Left ventricle myocardium superior (tissue), 1 donor: ENCODE results near the gene EXPH5. TPM values are rescaled to one million over a fixed set of nuclear protein-coding genes. Genes with fewer than 3 reads are reported as not detected.

Experiments used
- ATAC-seq: fragments of 200-7000 bp; cut with Tn5 transposase; one replicate; pipeline ENCODE4 v1.9.1; 2020; ENCODE audit warnings: mild to moderate bottlenecking, moderate library complexity
- DNase-seq: peaks from one replicate; pipeline ENCODE4 v3.0.0-alpha.2; 2020
- intact Hi-C: fragments of 100-400 bp; cut with micrococcal nuclease; formaldehyde crosslinking; loops from one replicate; pipeline ENCODE4 v1.11.0; 2022
- total RNA-seq: library from RNA; stranded (reverse); fragmentation: NEBNext Ultra II Directional; extraction: Animal tissue kit (Norgen Biotek cat#: 25700); gene quantifications from one replicate; pipeline ENCODE4 v1.2.1, GENCODE V29; 2021
- donor health status: DM: no; HTN: yes; CAD: no; lungs with severe emphysema.

EXPH5 gene
- total RNA-seq, 1 donor from 2014 or later, result 2.4 TPM

DNA sequence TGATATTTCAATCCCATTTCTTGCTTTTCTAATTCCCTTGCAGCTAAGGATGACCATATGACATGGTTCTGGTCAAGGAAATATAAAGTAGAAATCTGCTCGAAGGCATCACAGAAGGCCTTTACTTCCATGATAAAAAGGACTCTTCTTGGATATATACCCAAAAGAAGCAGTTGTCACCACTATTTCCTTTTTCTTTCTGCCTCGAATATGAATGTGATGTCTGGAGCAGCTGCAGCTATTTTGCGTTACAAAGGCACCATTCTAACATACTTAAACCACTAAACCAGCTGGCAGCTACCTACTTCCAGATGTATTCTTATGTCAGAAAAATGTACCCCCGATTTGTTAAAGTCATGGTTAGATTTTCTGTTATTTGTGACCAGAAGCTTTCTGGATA, 18.9 kb downstream of the EXPH5 start:
- ATAC-seq (no peak), DNase-seq (no peak)
- intact Hi-C loops, result no loop called here

DNA sequence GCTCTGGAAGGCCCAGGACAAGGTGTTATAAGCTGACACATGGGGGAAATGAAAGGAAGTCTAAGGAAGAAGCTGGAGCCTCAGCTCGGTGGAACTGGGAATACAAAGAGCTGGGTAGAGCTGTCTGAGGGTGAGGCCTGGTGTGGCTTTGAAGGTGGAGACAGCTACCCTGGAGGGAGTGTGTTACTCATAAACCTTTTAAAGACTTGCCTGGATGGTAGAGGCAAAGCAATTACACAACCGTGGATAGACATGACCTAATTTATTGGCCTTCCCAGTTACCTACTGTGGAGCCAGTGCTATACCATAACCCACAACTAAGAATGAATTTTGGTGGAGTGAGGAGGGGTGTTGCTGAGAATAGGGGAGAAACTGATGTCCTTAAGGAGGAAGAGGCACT, 22.6 kb downstream of the EXPH5 start:
- no peak for ATAC-seq
- intact Hi-C loops, result no loop called here
- DNase-seq, result no peak

GRCh38 chr11:108569896-108570295, 23.7 kb downstream of the EXPH5 start:
- ATAC-seq (no peak), DNase-seq (no peak)
- intact Hi-C loops, result no loop called here

DNA sequence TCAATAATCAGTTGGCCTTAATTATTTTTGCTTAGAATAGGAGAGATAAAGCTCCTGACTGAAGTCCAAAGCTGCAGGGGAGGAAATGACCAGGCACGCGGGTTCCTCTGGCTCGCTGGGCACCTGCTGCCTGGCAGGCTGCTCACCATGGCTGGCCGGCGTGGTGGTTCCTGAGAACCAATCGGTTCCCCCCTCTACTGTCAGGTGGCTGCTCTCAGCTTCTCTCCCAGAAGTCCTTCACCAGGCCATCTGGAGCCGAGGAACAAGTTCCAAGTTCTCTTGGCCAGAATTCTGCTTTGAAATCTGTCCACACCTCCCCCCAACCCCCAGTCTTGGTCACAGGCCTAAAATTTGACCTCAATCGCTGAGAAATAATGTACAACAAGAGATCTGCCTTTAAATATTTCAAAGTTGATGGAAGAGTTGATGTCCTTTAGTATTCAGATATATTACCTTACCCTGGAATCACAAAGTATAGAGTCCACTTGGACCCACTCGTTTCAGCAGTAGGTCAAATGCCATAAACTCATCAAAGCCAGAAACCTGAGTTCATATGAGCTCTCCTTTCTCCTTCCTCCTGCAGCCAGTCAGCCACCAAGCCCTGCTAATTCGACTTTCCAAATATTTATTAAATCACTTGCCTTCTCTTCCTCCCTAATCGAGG, 25.2 kb downstream of the EXPH5 start:
- DNase-seq, result peak; percentile 39
- ATAC-seq, result peak; percentile 72
- intact Hi-C loops, result no loop called here

DNA sequence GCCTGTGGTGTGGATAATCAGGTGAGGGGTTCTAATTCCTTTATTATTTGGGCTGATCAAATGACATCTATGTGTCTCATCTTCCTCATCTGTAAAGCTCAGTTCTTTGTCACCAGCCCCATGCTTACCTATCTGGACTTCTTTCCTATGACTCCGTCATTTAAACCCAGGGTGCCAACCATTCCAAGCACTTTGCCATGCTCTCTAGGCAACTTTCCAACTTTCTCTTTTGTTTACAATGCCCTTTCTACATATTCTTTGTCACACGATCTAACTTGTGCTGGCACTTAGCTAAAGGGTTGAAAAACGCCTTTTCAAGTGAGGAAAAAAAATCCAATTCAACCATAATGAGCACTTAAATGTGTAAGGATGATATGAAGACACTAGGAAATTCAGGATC, 27.9 kb downstream of the EXPH5 start:
- no peak for ATAC-seq
- no peak for DNase-seq
- intact Hi-C loops, result no loop called here

DNA sequence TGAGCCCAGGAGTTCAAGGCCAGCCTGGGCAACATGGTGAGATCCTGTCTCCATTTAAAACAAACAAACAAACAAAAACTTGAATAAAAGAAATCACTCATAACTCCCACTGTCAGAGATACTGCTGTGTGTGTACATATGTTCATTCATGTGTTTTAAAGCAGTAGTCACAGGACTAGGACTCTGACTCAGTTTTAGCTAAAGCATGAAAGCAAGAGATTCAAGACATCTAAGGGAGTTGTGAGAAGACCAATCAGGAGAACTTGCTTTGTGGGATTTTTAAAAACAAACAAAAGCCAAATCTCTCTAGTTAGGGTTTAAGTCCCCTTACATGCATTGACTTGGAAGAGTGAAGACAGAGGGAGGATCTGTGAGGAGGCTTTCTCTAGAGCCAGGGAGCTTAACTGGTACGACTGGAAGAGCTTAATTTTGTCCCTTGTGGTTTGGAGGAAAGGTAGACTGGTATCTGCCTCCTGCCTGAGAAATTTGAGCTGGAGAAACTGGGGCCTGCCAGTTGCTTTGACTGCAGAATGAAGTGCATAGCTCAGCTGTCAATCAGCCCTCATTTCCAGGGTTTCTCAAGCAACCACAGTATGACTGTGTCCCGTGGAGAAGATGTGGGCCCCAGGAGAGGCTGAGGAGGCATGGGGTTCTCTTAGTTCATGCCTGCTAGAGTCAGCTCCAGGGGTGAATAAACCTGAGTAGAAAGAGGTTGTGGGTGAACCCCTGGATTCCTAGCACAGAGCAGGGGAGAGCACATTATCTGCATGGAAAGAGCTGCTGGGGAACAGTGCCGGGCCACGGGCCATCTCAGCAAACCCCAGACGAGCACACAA, 30.6 kb downstream of the EXPH5 start:
- ATAC-seq (no peak), DNase-seq (no peak)
- intact Hi-C loops, result no loop called here

GRCh38 chr11:108561535-108561991, 32.0 kb downstream of the EXPH5 start:
- intact Hi-C loops, result no loop called here
- DNase-seq (no peak), ATAC-seq (no peak)

- ATAC-seq (no peak), DNase-seq (no peak)
- intact Hi-C loops, result no loop called here
Observed at GRCh38 chr11:108559904-108560303, 33.7 kb downstream of the EXPH5 start.

DNA sequence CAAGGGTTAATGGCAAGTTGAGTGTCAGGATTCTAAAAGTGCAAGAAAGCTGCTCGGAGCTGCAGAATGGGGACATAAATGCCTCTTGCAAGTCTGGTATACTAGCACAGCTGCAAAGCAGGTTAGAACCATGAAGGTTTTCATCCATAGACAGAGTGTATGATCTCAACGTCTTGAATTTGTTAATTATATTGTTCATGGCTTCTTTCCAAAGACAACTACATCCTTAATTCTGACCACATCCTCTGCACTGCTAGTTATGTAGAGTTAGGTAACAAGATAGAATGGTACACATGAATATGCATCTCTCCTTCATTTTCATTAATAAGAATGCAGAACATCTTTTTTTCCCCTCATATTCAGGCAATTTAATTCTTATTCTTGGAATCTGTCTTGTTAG, 34.2 kb downstream of the EXPH5 start:
- intact Hi-C loops, result no loop called here
- DNase-seq (no peak), ATAC-seq (no peak)

GRCh38 chr11:108558222-108558621, 35.3 kb downstream of the EXPH5 start:
- ATAC-seq, result no peak

GRCh38 chr11:108556019-108556418, 37.5 kb downstream of the EXPH5 start:
- intact Hi-C loops, result no loop called here

More at GRCh38 chr11:108558222-108558621, 35.3 kb downstream of the EXPH5 start:
- DNase-seq, result no peak
- intact Hi-C loops, result no loop called here

DNA sequence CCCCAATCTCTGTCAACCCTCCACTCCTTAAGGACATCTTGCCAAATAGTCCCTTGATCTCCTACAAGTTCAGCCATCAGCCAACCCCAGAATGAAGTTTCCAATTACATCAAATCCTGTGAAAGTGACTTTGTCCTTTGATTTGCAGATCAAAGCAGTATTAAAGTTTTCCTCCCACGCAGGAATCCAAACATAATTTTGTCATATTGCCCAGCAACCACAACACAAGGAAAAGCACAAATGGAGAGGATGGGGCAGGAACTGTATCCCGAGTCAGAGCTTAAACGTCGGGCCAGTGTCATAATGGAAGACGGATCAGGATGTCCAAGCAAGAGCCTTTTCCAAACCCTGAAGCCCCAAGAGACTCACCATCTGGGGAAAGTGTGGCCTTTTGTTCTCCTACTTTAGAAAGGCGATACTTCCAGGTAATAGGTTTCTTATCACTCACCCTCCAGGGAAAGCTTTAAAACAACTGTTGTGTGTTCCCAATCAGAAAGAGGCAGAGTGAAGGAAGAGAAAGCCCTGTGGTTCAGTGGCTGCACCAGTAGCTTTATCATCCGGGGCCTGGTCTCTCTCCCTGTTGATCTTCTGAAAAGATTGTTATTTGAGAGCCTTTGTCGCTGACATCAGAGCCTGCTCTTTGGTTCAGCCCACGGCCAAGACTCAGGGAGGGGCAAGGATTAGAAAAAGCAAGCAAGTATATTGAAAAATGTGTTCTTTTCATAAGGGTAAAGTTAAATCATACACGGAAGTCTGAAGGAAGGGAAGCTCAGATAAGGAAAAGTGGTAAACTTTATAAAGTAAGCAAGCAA, 41.7 kb downstream of the EXPH5 start:
- intact Hi-C loops, result no loop called here
- DNase-seq (no peak), ATAC-seq (no peak)

More at GRCh38 chr11:108556019-108556418, 37.5 kb downstream of the EXPH5 start:
- ATAC-seq (no peak), DNase-seq (no peak)

GRCh38 chr11:108549319-108549885, 44.2 kb downstream of the EXPH5 start:
- ATAC-seq (no peak), DNase-seq (no peak)
- intact Hi-C loops, result no loop called here

GRCh38 chr11:108545909-108546501, 47.6 kb downstream of the EXPH5 start:
- ATAC-seq (no peak), DNase-seq (no peak)
- intact Hi-C loops, result no loop called here

DNA sequence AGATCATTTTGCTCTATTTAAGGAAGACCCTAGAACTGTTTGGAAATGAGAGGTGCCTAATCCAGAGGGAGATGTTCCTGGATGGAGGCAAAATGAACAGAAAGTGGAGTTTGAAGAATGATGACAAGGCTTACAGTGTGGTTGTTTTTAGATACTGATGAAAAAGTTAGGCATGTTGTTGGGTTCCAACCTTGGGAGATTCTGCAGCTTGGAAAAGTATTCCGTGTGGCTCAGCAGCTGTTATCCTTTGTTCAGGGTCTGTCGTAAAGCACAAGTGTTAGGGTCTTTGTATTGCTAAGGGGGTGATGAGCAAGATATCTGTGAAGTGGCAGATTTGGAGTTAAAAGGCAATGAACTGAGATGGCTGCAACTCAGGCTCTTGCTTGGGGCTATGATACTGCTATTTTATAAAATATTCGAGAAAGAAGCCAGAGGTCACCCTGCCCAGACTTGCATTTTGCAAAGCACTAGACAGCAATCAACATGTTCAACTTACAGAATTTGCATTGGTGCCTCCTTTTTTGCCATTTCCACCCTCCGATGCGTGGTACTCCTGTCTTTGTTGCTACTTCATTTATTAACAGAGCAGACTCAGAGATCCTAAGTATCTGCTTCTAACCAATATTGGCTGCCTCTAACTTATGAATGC, 50.1 kb downstream of the EXPH5 start:
- DNase-seq (no peak), ATAC-seq (no peak)
- intact Hi-C loops, result no loop called here

DNA sequence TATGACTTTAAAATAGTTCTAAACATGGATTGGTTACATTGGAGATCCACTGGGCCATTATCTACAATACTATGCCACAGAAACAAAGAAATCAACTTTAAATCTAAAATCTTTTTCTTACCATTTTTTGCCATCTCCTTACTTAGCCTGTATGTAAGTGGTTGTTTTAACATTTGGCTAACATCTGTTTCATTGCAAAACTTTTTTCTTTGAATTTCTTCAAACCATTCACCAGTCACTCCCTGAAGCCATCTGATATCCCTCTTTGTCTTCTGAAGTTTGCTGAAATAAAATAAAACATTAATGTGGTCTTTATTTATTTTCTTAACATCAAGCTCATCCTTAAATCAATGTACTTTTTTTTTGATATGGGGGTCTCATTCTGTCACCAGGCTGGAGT, 52.0 kb downstream of the EXPH5 start:
- ATAC-seq (no peak), DNase-seq (no peak)
- intact Hi-C loops, result no loop called here

GRCh38 chr11:108538502-108538901, 55.1 kb downstream of the EXPH5 start:
- intact Hi-C loops, result no loop called here
- DNase-seq (no peak), ATAC-seq (no peak)

GRCh38 chr11:108538022-108538424, 55.5 kb downstream of the EXPH5 start:
- intact Hi-C loops, result no loop called here
- ATAC-seq, result no peak

GRCh38 chr11:108536783-108537182, 56.8 kb downstream of the EXPH5 start:
- intact Hi-C loops, result no loop called here
- ATAC-seq, result no peak
- DNase-seq, result no peak

More at GRCh38 chr11:108538022-108538424, 55.5 kb downstream of the EXPH5 start:
- no peak for DNase-seq
